Measurements from ENCODE around the gene P4HA2.

DNA sequence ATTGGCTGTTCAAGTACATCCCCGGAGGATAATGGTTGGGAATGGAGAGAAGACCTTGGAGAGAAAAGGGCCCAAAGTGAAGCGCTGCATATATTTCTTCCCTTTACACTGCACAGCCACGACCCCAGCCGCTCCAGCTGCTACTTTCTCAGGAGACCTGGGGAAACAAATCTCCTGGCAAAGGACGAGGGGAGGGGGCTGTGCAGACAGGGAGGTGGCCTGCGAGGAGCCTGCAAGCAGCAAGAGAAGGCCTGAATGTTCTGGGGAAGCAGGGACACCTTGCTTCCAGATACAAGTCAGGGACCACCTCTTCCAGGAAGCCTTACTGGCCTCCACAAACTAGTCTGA, 29.1 kb upstream of the P4HA2 start:
- TF ChIP-seq POLR2AphosphoS5 (IDR thresholded peaks at IDR 0.05) (no peak), POLR2A (IDR thresholded peaks at IDR 0.05) (no peak)
- TF ChIP-seq, protein P1, sequence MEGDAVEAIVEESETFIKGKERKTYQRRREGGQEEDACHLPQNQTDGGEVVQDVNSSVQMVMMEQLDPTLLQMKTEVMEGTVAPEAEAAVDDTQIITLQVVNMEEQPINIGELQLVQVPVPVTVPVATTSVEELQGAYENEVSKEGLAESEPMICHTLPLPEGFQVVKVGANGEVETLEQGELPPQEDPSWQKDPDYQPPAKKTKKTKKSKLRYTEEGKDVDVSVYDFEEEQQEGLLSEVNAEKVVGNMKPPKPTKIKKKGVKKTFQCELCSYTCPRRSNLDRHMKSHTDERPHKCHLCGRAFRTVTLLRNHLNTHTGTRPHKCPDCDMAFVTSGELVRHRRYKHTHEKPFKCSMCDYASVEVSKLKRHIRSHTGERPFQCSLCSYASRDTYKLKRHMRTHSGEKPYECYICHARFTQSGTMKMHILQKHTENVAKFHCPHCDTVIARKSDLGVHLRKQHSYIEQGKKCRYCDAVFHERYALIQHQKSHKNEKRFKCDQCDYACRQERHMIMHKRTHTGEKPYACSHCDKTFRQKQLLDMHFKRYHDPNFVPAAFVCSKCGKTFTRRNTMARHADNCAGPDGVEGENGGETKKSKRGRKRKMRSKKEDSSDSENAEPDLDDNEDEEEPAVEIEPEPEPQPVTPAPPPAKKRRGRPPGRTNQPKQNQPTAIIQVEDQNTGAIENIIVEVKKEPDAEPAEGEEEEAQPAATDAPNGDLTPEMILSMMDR (IDR thresholded peaks at IDR 0.05 in 8 of 11, conservative IDR thresholded peaks at IDR 0.05 in 3 of 11): no peak
